ENCODE measurements around the gene HS3ST6. TPM values are rescaled to one million over a fixed set of nuclear protein-coding genes. Genes with fewer than 3 reads are reported as not detected.
"Not testable (repeated sequence)": the region's sequence is repeated elsewhere in the genome, so short reads cannot be mapped to it uniquely, and the experiment has no call there.

HS3ST6 gene
- total RNA-seq, 1 donor from 2014 or later = not detected

DNA sequence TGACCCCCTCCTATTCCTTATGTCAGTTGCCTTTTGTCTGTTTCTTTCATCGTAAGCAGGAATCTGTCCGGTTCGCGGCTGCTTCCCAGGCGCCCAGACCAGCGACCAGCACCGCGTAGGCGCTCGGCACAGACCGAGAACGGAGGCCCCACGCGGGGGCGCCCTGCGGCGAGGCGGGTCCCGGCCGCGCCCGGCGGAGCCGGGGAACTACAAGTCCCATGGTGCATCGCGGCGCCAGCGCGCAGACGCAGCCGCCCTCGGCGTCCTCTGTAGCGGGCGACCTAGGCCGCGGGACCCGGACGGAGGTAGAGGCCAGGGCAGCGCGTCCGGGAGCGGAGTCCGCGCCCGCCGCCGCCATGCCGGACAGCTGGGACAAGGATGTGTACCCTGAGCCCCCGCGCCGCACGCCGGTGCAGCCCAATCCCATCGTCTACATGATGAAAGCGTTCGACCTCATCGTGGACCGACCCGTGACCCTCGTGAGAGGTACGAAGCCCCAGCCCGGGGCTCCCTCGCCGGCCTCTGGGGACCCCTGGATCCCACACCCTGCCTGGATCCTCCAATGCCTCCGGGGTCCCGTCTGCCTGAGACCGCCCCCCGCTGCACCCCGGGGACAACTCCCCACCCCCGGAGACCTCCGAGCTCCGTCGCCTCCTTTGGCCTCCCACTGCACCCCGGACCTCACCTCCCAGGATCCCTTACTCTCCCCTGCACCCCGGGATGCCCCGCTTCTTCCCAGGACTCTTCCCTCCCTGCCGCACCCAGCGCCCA is 41.2 kb upstream of the HS3ST6 start, which contains the start of gene NDUFB10:
Gene NDUFB10, plus strand, starts transcription at position 270 of the 771 bp plus-strand sequence. Its CDS starts 87 bp downstream, at position 357.
- peak within 1 kb of the TSS; percentile 97 for H3K4me3 Mint-ChIP-seq (ENCODE audit: unreplicated experiment)
- no peaks in the 10 kb centered on the region for H3K9me3 Mint-ChIP-seq (ENCODE audit: low read depth)
- peaks cover 15% of the 10 kb centered on the region for H3K36me3 Mint-ChIP-seq (ENCODE audit: low read depth)
- peak; percentile 81 for TF ChIP-seq CTCF (IDR thresholded peaks at IDR 0.05)
- peak; percentile 85 for DNase-seq (ENCODE audit: low spot score)
- peak within 1 kb of the TSS; percentile 96 for H3K27ac Mint-ChIP-seq (ENCODE audit: unreplicated experiment)
- H3K4me1 Mint-ChIP-seq (ENCODE audit: low read depth) = peaks cover 44% of the 10 kb centered on the region
- no peaks in the 10 kb centered on the region for H3K27me3 Mint-ChIP-seq (ENCODE audit: low read depth)

DNA sequence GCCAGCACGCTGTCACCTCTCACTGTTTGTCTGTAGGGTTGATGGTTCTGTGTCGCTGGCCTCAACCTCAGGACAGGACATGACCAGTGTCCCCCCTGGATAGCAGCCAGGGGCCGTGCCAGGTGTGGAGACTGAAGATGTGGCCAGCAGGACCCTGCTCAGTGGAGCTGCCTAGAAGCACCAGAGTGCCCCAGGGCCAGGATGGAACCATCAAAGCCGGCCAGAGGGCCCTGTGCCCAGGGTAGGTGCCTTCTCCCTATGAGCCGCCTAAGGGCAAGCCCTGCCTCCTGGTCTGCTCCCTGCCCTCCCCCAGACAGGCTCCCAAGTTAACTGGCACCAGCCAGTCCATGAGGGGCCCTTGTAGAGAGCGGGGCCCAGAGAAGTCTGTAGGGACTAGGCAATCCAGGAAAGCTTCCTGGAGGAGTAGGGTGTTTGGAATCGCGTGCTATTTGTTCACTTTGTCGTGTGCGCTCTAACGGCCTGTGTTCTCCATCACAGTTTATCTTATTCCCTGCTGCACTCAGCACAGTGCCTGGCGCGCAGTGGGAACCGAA is 40.6 kb upstream of the HS3ST6 start:
- no peak for DNase-seq (ENCODE audit: low spot score)
- peak overlapping the region; percentile 59 for H3K27ac Mint-ChIP-seq (ENCODE audit: unreplicated experiment)
- peaks cover 12% of the 10 kb centered on the region for H3K36me3 Mint-ChIP-seq (ENCODE audit: low read depth)
- H3K4me3 Mint-ChIP-seq (ENCODE audit: unreplicated experiment) = peak overlapping the region; percentile 97
- H3K9me3 Mint-ChIP-seq (ENCODE audit: low read depth) = no peaks in the 10 kb centered on the region
- no peaks in the 10 kb centered on the region for H3K27me3 Mint-ChIP-seq (ENCODE audit: low read depth)
- no peak for TF ChIP-seq CTCF (IDR thresholded peaks at IDR 0.05)
- H3K4me1 Mint-ChIP-seq (ENCODE audit: low read depth) = peaks cover 40% of the 10 kb centered on the region

GRCh38 chr16:1958143-1958491 is 39.9 kb upstream of the HS3ST6 start:
- H3K4me3 Mint-ChIP-seq (ENCODE audit: unreplicated experiment); H3K36me3 Mint-ChIP-seq (ENCODE audit: low read depth); H3K9me3 Mint-ChIP-seq (ENCODE audit: low read depth); H3K27ac Mint-ChIP-seq (ENCODE audit: unreplicated experiment); H3K27me3 Mint-ChIP-seq (ENCODE audit: low read depth): not testable (repeated sequence)
- H3K4me1 Mint-ChIP-seq (ENCODE audit: low read depth) = peaks cover 33% of the 10 kb centered on the region
- DNase-seq (ENCODE audit: low spot score) = peak; percentile 75

GRCh38 chr16:1957434-1958142 is 39.4 kb upstream of the HS3ST6 start:
- not testable (repeated sequence) for H3K27me3 Mint-ChIP-seq (ENCODE audit: low read depth); H3K36me3 Mint-ChIP-seq (ENCODE audit: low read depth); H3K9me3 Mint-ChIP-seq (ENCODE audit: low read depth); H3K27ac Mint-ChIP-seq (ENCODE audit: unreplicated experiment); H3K4me3 Mint-ChIP-seq (ENCODE audit: unreplicated experiment); DNase-seq (ENCODE audit: low spot score)
- peaks cover 28% of the 10 kb centered on the region for H3K4me1 Mint-ChIP-seq (ENCODE audit: low read depth)

DNA sequence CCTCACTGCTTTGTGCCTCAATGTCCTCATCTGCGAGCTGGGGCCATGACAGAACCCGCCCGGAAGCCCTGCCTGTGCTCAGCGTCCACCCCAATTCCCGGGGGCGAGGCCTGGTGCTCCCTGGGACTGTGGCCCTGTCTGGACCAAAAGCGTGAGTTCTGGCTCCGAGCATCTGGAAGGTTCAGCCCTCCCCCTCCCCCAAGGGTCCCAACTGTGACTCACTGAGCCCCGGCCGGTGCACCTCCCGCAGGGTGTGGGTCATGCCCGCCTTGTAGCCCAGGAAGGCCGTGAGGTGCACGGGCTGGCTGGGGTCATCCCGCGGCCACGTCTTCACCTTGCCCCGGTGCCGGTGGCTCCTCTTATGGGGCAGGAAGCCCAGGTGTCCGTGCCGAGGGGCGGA is 35.5 kb upstream of the HS3ST6 start:
- Mint-ChIP-seq H3K36me3 (ENCODE audit: low read depth) (no peaks in the 10 kb centered on the region), H3K27ac (ENCODE audit: unreplicated experiment) (no peak overlapping the region), H3K9me3 (ENCODE audit: low read depth) (no peaks in the 10 kb centered on the region), H3K4me1 (ENCODE audit: low read depth) (no peaks in the 10 kb centered on the region), H3K4me3 (ENCODE audit: unreplicated experiment) (no peak overlapping the region), H3K27me3 (ENCODE audit: low read depth) (no peaks in the 10 kb centered on the region)
- TF ChIP-seq CTCF (IDR thresholded peaks at IDR 0.05) = no peak
- DNase-seq (ENCODE audit: low spot score) = peak; percentile 85

DNA sequence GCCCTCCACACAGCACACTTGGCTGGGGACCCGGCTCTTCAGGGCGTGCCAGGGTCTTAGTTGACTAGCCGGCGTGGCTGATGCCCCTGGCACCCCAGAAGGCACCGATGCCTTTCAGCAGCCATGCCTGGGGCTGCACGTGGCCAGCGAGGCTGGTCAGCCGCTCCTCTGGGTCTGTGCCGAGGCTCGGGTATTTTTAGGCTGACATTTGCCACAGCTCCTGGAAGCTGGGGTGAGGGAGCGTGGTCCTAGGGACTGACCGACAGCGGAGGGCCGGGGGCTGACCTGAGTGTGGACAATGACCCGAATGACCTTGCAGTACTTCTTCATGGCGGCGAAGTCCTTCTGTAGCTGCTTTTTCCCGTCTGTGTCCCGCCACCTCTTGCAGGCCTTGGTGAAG is 32.3 kb upstream of the HS3ST6 start:
- Mint-ChIP-seq H3K4me1 (ENCODE audit: low read depth) (no peaks in the 10 kb centered on the region), H3K27ac (ENCODE audit: unreplicated experiment) (no peak overlapping the region), H3K27me3 (ENCODE audit: low read depth) (no peaks in the 10 kb centered on the region), H3K36me3 (ENCODE audit: low read depth) (no peaks in the 10 kb centered on the region), H3K9me3 (ENCODE audit: low read depth) (no peaks in the 10 kb centered on the region), H3K4me3 (ENCODE audit: unreplicated experiment) (no peak overlapping the region)
- TF ChIP-seq CTCF (IDR thresholded peaks at IDR 0.05) = no peak
- DNase-seq (ENCODE audit: low spot score) = no peak

All from chondrocyte (in vitro differentiated cells).